Measurements from ENCODE around the gene ACACA. TPM values are rescaled to one million over a fixed set of nuclear protein-coding genes. Genes with fewer than 3 reads are reported as not detected.

The ACACA gene
- total RNA-seq, 4 donors from 2014 or later, result 47.9 to 56.2 (median 51.4) TPM

- no peak for TF ChIP-seq EP300 (IDR thresholded peaks at IDR 0.05)
- TF ChIP-seq POLR2AphosphoS5 (IDR thresholded peaks at IDR 0.05), result no peak
- no peak for TF ChIP-seq POLR2A (IDR thresholded peaks at IDR 0.05)
- TF ChIP-seq, protein P1, sequence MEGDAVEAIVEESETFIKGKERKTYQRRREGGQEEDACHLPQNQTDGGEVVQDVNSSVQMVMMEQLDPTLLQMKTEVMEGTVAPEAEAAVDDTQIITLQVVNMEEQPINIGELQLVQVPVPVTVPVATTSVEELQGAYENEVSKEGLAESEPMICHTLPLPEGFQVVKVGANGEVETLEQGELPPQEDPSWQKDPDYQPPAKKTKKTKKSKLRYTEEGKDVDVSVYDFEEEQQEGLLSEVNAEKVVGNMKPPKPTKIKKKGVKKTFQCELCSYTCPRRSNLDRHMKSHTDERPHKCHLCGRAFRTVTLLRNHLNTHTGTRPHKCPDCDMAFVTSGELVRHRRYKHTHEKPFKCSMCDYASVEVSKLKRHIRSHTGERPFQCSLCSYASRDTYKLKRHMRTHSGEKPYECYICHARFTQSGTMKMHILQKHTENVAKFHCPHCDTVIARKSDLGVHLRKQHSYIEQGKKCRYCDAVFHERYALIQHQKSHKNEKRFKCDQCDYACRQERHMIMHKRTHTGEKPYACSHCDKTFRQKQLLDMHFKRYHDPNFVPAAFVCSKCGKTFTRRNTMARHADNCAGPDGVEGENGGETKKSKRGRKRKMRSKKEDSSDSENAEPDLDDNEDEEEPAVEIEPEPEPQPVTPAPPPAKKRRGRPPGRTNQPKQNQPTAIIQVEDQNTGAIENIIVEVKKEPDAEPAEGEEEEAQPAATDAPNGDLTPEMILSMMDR (IDR thresholded peaks at IDR 0.05), result no peak
- no peaks in the 10 kb centered on the region for H3K27me3 ChIP-seq
- H3K4me3 ChIP-seq, result no peak overlapping the region
- 93% methylated on average over 4 of the region's 4 CpGs for WGBS
- H3K36me3 ChIP-seq, result peaks cover 55% of the 10 kb centered on the region
- H3K27ac ChIP-seq, result no peak overlapping the region
- H3K4me1 ChIP-seq, result peaks cover 14% of the 10 kb centered on the region
- H3K9me3 ChIP-seq, result no peaks in the 10 kb centered on the region
- DNase-seq (ENCODE audit: low spot score in 2 of 2), result no peak
Measured at GRCh38 chr17:37110746-37111145, 295.9 kb downstream of the ACACA start.

- 85% methylated on average over 9 of the region's 9 CpGs for WGBS
- H3K27ac ChIP-seq, result no peak overlapping the region
- H3K9me3 ChIP-seq, result no peaks in the 10 kb centered on the region
- H3K4me3 ChIP-seq, result no peak overlapping the region
- H3K4me1 ChIP-seq, result peaks cover 14% of the 10 kb centered on the region
- no peaks in the 10 kb centered on the region for H3K27me3 ChIP-seq
- TF ChIP-seq, protein P1 (IDR thresholded peaks at IDR 0.05), result no peak
- TF ChIP-seq EP300 (IDR thresholded peaks at IDR 0.05) (no peak), POLR2A (IDR thresholded peaks at IDR 0.05) (no peak), POLR2AphosphoS5 (IDR thresholded peaks at IDR 0.05) (no peak)
- no peak for DNase-seq (ENCODE audit: low spot score in 2 of 2)
- peaks cover 60% of the 10 kb centered on the region for H3K36me3 ChIP-seq
Measured at GRCh38 chr17:37109731-37110710, 296.6 kb downstream of the ACACA start.

- no peak for TF ChIP-seq EP300 (IDR thresholded peaks at IDR 0.05)
- no peak for TF ChIP-seq POLR2AphosphoS5 (IDR thresholded peaks at IDR 0.05)
- TF ChIP-seq, protein P1 (IDR thresholded peaks at IDR 0.05), result no peak
- no peak for TF ChIP-seq POLR2A (IDR thresholded peaks at IDR 0.05)
- H3K9me3 ChIP-seq, result no peaks in the 10 kb centered on the region
- no peak overlapping the region for H3K4me3 ChIP-seq
- H3K4me1 ChIP-seq, result peaks cover 14% of the 10 kb centered on the region
- 95% methylated on average over 5 of the region's 5 CpGs for WGBS
- peaks cover 68% of the 10 kb centered on the region for H3K36me3 ChIP-seq
- H3K27ac ChIP-seq, result no peak overlapping the region
- H3K27me3 ChIP-seq, result no peaks in the 10 kb centered on the region
- DNase-seq (ENCODE audit: low spot score in 2 of 2), result no peak
Measured at GRCh38 chr17:37109106-37109505, 297.5 kb downstream of the ACACA start.

DNA sequence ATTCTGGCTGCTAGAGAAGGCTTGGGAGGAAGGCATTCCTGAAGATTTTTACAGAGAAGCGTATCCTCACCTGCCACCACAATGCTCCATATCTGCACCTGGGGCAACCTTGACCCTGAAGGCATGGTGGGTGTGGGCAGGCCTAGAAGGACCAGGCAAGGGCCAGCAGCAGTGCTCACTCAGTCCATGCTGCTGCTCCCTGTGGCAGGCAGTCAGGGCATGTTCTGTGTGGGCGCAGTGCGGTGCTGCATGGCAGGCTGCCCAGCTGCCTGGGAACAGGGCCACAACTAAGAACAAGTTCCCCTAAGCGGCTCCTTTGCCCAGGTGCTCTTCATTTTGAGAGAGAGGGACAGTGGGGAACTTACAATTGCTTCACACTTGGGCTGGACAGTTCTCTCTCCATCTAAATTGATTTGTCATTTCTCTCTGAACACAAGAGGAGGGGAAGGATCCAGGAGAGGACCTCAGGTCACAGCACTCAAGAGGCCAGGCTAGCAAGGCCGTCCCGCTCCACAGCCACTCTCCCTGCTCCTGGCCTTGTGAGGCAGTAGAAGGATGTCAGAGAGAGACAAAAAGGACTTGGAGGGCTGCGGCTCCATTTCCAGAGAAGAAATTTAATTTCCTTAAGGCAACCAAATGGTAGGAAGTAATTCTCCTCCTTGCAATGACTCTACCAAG lies 299.1 kb downstream of the ACACA start:
- Histone ChIP-seq H3K4me1 (peaks cover 14% of the 10 kb centered on the region), H3K4me3 (no peak overlapping the region), H3K27ac (no peak overlapping the region), H3K27me3 (no peaks in the 10 kb centered on the region), H3K36me3 (peaks cover 62% of the 10 kb centered on the region), H3K9me3 (no peaks in the 10 kb centered on the region)
- TF ChIP-seq POLR2AphosphoS5 (IDR thresholded peaks at IDR 0.05), result no peak
- TF ChIP-seq, protein P1 (IDR thresholded peaks at IDR 0.05), result no peak
- TF ChIP-seq POLR2A (IDR thresholded peaks at IDR 0.05), result no peak
- TF ChIP-seq EP300 (IDR thresholded peaks at IDR 0.05), result no peak
- WGBS, result 66% methylated on average over 6 of the region's 7 CpGs
- no peak for DNase-seq (ENCODE audit: low spot score in 2 of 2)

- Histone ChIP-seq H3K9me3 (no peaks in the 10 kb centered on the region), H3K36me3 (peaks cover 52% of the 10 kb centered on the region), H3K4me3 (no peak overlapping the region), H3K27me3 (no peaks in the 10 kb centered on the region), H3K27ac (no peak overlapping the region), H3K4me1 (peaks cover 14% of the 10 kb centered on the region)
- no peak for DNase-seq (ENCODE audit: low spot score in 2 of 2)
- TF ChIP-seq EP300 (IDR thresholded peaks at IDR 0.05), result no peak
- TF ChIP-seq POLR2A (IDR thresholded peaks at IDR 0.05), result no peak
- TF ChIP-seq POLR2AphosphoS5 (IDR thresholded peaks at IDR 0.05), result no peak
- TF ChIP-seq, protein P1 (IDR thresholded peaks at IDR 0.05), result no peak
- 70% methylated on average over 1 of the region's 1 CpG for WGBS
Measured at GRCh38 chr17:37106049-37106448, 300.6 kb downstream of the ACACA start.

Data from suprapubic skin (tissue), 4 donors.